Neural progenitor cell (in vitro differentiated cells): ENCODE measurements around the gene TTLL8.

Source experiments
- CTCF ChIP-seq: fragments of 200-600 bp; sonication (generic); IDR thresholded peaks from 2 replicates; pipeline ENCODE4 v1.5.1; 2017; ENCODE audit warnings: antibody characterized with exemption, mild to moderate bottlenecking
- EZH2 ChIP-seq: fragments of 200-600 bp; sonication (generic); IDR thresholded peaks from 2 replicates; pipeline ENCODE4 v1.6.1; 2017; ENCODE audit warnings: antibody characterized with exemption, mild to moderate bottlenecking, moderate library complexity
- EZH2phosphoT487 ChIP-seq: fragments of 200-600 bp; sonication (generic); IDR thresholded peaks from 2 replicates; pipeline ENCODE4 v1.6.1; 2017; ENCODE audit warnings: antibody characterized with exemption

- no peak for TF ChIP-seq CTCF
- no peak for TF ChIP-seq EZH2
- TF ChIP-seq EZH2phosphoT487 = no peak
Observed at GRCh38 chr22:50063589-50064393, 5.7 kb upstream of the TTLL8 start.
